GM12891 (cell line): ENCODE results near the gene IFNK.

Experiments used
- DNase-seq: peaks from one replicate; pipeline ENCODE4 v3.0.0; 2011; ENCODE audit warnings: low spot score; ENCODE audit not compliant: insufficient read length
- FAIRE-seq: peaks from 2 replicates; lab custom pipeline; 2011; peaks lifted over from hg19 to GRCh38; lab: Jason Lieb, UNC
- PAX5 ChIP-seq: IDR thresholded peaks from 2 replicates; pipeline ENCODE4 v1.6.1; 2011; ENCODE audit warnings: low read length, moderate library complexity, mild to moderate bottlenecking; ENCODE audit not compliant: insufficient read depth, severe bottlenecking
- POLR2A ChIP-seq: IDR thresholded peaks from 2 replicates; pipeline ENCODE4 v1.6.1; 2011; ENCODE audit warnings: low read depth, low read length, control low read depth
- POLR2AphosphoS5 ChIP-seq: IDR thresholded peaks from 2 replicates; pipeline ENCODE4 v1.6.1; 2011; ENCODE audit warnings: low read depth, low read length, control low read depth
- POU2F2 ChIP-seq: IDR thresholded peaks from 2 replicates; pipeline ENCODE4 v1.6.1; 2011; ENCODE audit warnings: low read depth, mild to moderate bottlenecking, control low read depth, low read length, moderate library complexity
- SPI1 ChIP-seq: IDR thresholded peaks from 2 replicates; pipeline ENCODE4 v1.6.1; 2011; ENCODE audit warnings: low read depth, low read length, control low read depth
- TAF1 ChIP-seq: IDR thresholded peaks from 2 replicates; pipeline ENCODE4 v1.6.1; 2011; ENCODE audit warnings: low read depth, low read length, control low read depth

Gene IFNK

GRCh38 chr9:27536168-27536567 is 12.1 kb downstream of the IFNK start:
- TF ChIP-seq POLR2A (no peak), PAX5 (no peak), POU2F2 (no peak), TAF1 (no peak), POLR2AphosphoS5 (no peak), SPI1 (no peak)
- DNase-seq (no peak), FAIRE-seq (no peak)

- DNase-seq (no peak), FAIRE-seq (no peak)
- no peak for TF ChIP-seq POLR2AphosphoS5
- TF ChIP-seq POLR2A: no peak
- no peak for TF ChIP-seq PAX5
- no peak for TF ChIP-seq TAF1
- TF ChIP-seq SPI1: no peak
- TF ChIP-seq POU2F2: no peak
Measured at GRCh38 chr9:27537027-27537435, 12.9 kb downstream of the IFNK start.

- TF ChIP-seq POLR2AphosphoS5 (no peak), POU2F2 (no peak), TAF1 (no peak), PAX5 (no peak), SPI1 (no peak), POLR2A (no peak)
- DNase-seq: no peak
- no peak for FAIRE-seq
Measured at GRCh38 chr9:27537756-27538155, 13.7 kb downstream of the IFNK start.

GRCh38 chr9:27538647-27539046 is 14.6 kb downstream of the IFNK start:
- FAIRE-seq (no peak), DNase-seq (no peak)

GRCh38 chr9:27539479-27540441 is 15.7 kb downstream of the IFNK start:
- TF ChIP-seq POU2F2: no peak
- no peak for TF ChIP-seq SPI1
- no peak for TF ChIP-seq POLR2A
- TF ChIP-seq TAF1: no peak
- TF ChIP-seq POLR2AphosphoS5: no peak
- no peak for TF ChIP-seq PAX5
- FAIRE-seq: no peak
- no peak for DNase-seq

More at GRCh38 chr9:27538647-27539046, 14.6 kb downstream of the IFNK start:
- TF ChIP-seq POLR2AphosphoS5 (no peak), POU2F2 (no peak), SPI1 (no peak), TAF1 (no peak), POLR2A (no peak), PAX5 (no peak)

GRCh38 chr9:27540502-27540901 is 16.4 kb downstream of the IFNK start:
- TF ChIP-seq POLR2A: no peak
- TF ChIP-seq PAX5: no peak
- no peak for TF ChIP-seq TAF1
- no peak for TF ChIP-seq POU2F2
- TF ChIP-seq SPI1: no peak
- no peak for TF ChIP-seq POLR2AphosphoS5
- FAIRE-seq (no peak), DNase-seq (no peak)

GRCh38 chr9:27541740-27542139 is 17.6 kb downstream of the IFNK start:
- DNase-seq (no peak), FAIRE-seq (no peak)

GRCh38 chr9:27542508-27542907 is 18.4 kb downstream of the IFNK start:
- FAIRE-seq: no peak
- TF ChIP-seq TAF1 (no peak), POLR2A (no peak), POLR2AphosphoS5 (no peak), POU2F2 (no peak), SPI1 (no peak), PAX5 (no peak)
- no peak for DNase-seq

More at GRCh38 chr9:27541740-27542139, 17.6 kb downstream of the IFNK start:
- no peak for TF ChIP-seq PAX5
- no peak for TF ChIP-seq POLR2A
- no peak for TF ChIP-seq POLR2AphosphoS5
- TF ChIP-seq TAF1: no peak
- no peak for TF ChIP-seq SPI1
- TF ChIP-seq POU2F2: no peak

- FAIRE-seq: no peak
- TF ChIP-seq SPI1 (no peak), PAX5 (no peak), TAF1 (no peak), POLR2AphosphoS5 (no peak), POU2F2 (no peak), POLR2A (no peak)
Measured at GRCh38 chr9:27545471-27545870, 21.4 kb downstream of the IFNK start.

More at GRCh38 chr9:27545471-27545870, 21.4 kb downstream of the IFNK start:
- no peak for DNase-seq
